H9 (cell line): Measurements from ENCODE around the gene GPR12. TPM values are rescaled to one million over a fixed set of nuclear protein-coding genes. Genes with fewer than 3 reads are reported as not detected.

Experiments
- DNase-seq: peaks from one replicate; pipeline ENCODE4 v3.0.0-alpha.2; 2017
- H2AFZ ChIP-seq: one replicate; pipeline ENCODE4 v1.6.1; 2013; ENCODE audit warnings: mild to moderate bottlenecking, low read length, control low read depth, moderate library complexity
- H2AK5ac ChIP-seq: 2 replicates; pipeline ENCODE4 v1.6.1; 2013; ENCODE audit warnings: low read length, control low read depth, mixed read lengths; ENCODE audit not compliant: insufficient read length
- H2BK120ac ChIP-seq: one replicate; pipeline ENCODE4 v1.6.1; 2013; ENCODE audit warnings: low read depth, mild to moderate bottlenecking, low read length, control low read depth, inconsistent platforms; ENCODE audit not compliant: poor library complexity, severe bottlenecking
- H2BK12ac ChIP-seq: 2 replicates; pipeline ENCODE4 v1.6.1; 2013; ENCODE audit warnings: low read length, control low read depth, mixed read lengths, low read depth; ENCODE audit not compliant: insufficient read length
- H2BK15ac ChIP-seq: 2 replicates; pipeline ENCODE4 v1.6.1; 2013; ENCODE audit warnings: low read depth, low read length, control low read depth
- H2BK20ac ChIP-seq: one replicate; pipeline ENCODE4 v1.6.1; 2013; ENCODE audit warnings: low read depth, mild to moderate bottlenecking, low read length, control low read depth, inconsistent platforms; ENCODE audit not compliant: poor library complexity, severe bottlenecking
- H2BK5ac ChIP-seq: 2 replicates; pipeline ENCODE4 v1.6.1; 2013; ENCODE audit warnings: low read length, control low read depth, mixed read lengths; ENCODE audit not compliant: insufficient read length
- H3K14ac ChIP-seq: 2 replicates; pipeline ENCODE4 v1.6.1; 2013; ENCODE audit warnings: low read length, control low read depth; ENCODE audit not compliant: insufficient read depth
- H3K18ac ChIP-seq: 2 replicates; pipeline ENCODE4 v1.6.1; 2013; ENCODE audit warnings: low read depth, mild to moderate bottlenecking, mixed read lengths, low read length, control low read depth; ENCODE audit not compliant: insufficient read length
- H3K23ac ChIP-seq: 2 replicates; pipeline ENCODE4 v1.6.1; 2013; ENCODE audit warnings: low read length, control low read depth, mixed read lengths, low read depth; ENCODE audit not compliant: insufficient read length
- H3K23me2 ChIP-seq: 2 replicates; pipeline ENCODE4 v1.6.1; 2013; ENCODE audit warnings: low read depth, mild to moderate bottlenecking, mixed read lengths, low read length, control low read depth; ENCODE audit not compliant: insufficient read length, poor library complexity, severe bottlenecking
- H3K27ac ChIP-seq: 2 replicates; pipeline ENCODE4 v1.5.1; 2013; ENCODE audit warnings: low read length, control low read depth, mixed read lengths, low read depth; ENCODE audit not compliant: insufficient read length
- H3K27me3 ChIP-seq: 2 replicates; pipeline ENCODE4 v1.6.1; 2013; ENCODE audit warnings: low read length, control low read depth, inconsistent platforms; ENCODE audit not compliant: insufficient read depth
- H3K4ac ChIP-seq: 2 replicates; pipeline ENCODE4 v1.6.1; 2013; ENCODE audit warnings: low read depth, mild to moderate bottlenecking, control low read depth, inconsistent platforms, low read length, moderate library complexity
- H3K4me1 ChIP-seq: 2 replicates; pipeline ENCODE4 v1.6.1; 2013; ENCODE audit warnings: low read length, control low read depth, inconsistent platforms; ENCODE audit not compliant: insufficient read depth
- H3K4me2 ChIP-seq: 2 replicates; pipeline ENCODE4 v1.6.1; 2013; ENCODE audit warnings: low read length, control low read depth, mixed read lengths; ENCODE audit not compliant: insufficient read length, insufficient read depth
- H3K56ac ChIP-seq: 2 replicates; pipeline ENCODE4 v1.6.1; 2013; ENCODE audit warnings: low read depth, mild to moderate bottlenecking, mixed read lengths, low read length, control low read depth; ENCODE audit not compliant: insufficient read length
- H3K79me1 ChIP-seq: 2 replicates; pipeline ENCODE4 v1.6.1; 2013; ENCODE audit warnings: low read depth, mild to moderate bottlenecking, moderate library complexity, low read length, control low read depth, inconsistent platforms; ENCODE audit not compliant: insufficient read depth, poor library complexity, severe bottlenecking
- H3K79me2 ChIP-seq: 2 replicates; pipeline ENCODE4 v1.6.1; 2013; ENCODE audit warnings: low read length, control low read depth, inconsistent platforms; ENCODE audit not compliant: insufficient read depth
- H3K9ac ChIP-seq: 2 replicates; pipeline ENCODE4 v1.6.1; 2013; ENCODE audit warnings: low read length, control low read depth, mixed read lengths; ENCODE audit not compliant: insufficient read length; ENCODE audit errors: extremely low read depth
- H3K9me3 ChIP-seq: one replicate; pipeline ENCODE4 v1.6.1; 2013; ENCODE audit warnings: low read depth, low read length, inconsistent platforms; ENCODE audit not compliant: control insufficient read depth
- H3T11ph ChIP-seq: one replicate; pipeline ENCODE4 v1.6.1; 2013; ENCODE audit warnings: mild to moderate bottlenecking, low read length, control low read depth, inconsistent platforms
- H4K20me1 ChIP-seq: one replicate; pipeline ENCODE4 v1.6.1; 2013; ENCODE audit not compliant: control insufficient read depth, insufficient read length, insufficient read depth
- H4K5ac ChIP-seq: 2 replicates; pipeline ENCODE4 v1.6.1; 2013; ENCODE audit warnings: low read depth, mild to moderate bottlenecking, mixed read lengths, low read length, control low read depth; ENCODE audit not compliant: insufficient read length
- H4K8ac ChIP-seq: replicated peaks from 2 replicates; pipeline ENCODE4 v1.6.1; 2013; ENCODE audit warnings: low read length, control low read depth, mixed read lengths, low read depth; ENCODE audit not compliant: insufficient read length
- H4K91ac ChIP-seq: 2 replicates; pipeline ENCODE4 v1.6.1; 2013; ENCODE audit warnings: low read depth, mild to moderate bottlenecking, moderate library complexity, mixed read lengths, low read length, control low read depth; ENCODE audit not compliant: insufficient read length
- H3K27ac Mint-ChIP-seq, 3 experiments: 2 replicates in 2 of 3; 3 replicates in 1 of 3; pipeline ENCODE4 v1.8.0; 2020 to 2021; ENCODE audit warnings: mixed read lengths in 3 of 3, mild to moderate bottlenecking in 1 of 3, moderate library complexity in 1 of 3
- H3K27me3 Mint-ChIP-seq: 2 replicates; pipeline ENCODE4 v1.8.0; 2021; ENCODE audit warnings: low read depth, mild to moderate bottlenecking, moderate library complexity, mixed read lengths
- H3K36me3 Mint-ChIP-seq, 3 experiments: 2 replicates in 2 of 3; 3 replicates in 1 of 3; pipeline ENCODE4 v1.8.0; 2020 to 2021; ENCODE audit warnings: low read depth in 3 of 3, mixed read lengths in 3 of 3; ENCODE audit not compliant: insufficient read depth in 1 of 3
- H3K4me1 Mint-ChIP-seq, 2 experiments: 2 replicates each; pipeline ENCODE4 v1.8.0; 2020; ENCODE audit warnings: mixed read lengths in 2 of 2
- H3K4me3 Mint-ChIP-seq, 2 experiments: 2 replicates in 1 of 2; 3 replicates in 1 of 2; pipeline ENCODE4 v1.8.0; 2020 to 2021; ENCODE audit warnings: mild to moderate bottlenecking in 2 of 2, mixed read lengths in 2 of 2, moderate library complexity in 1 of 2
- H3K9me3 Mint-ChIP-seq, 2 experiments: 2 replicates in 1 of 2; 3 replicates in 1 of 2; pipeline ENCODE4 v1.8.0; 2020; ENCODE audit warnings: mild to moderate bottlenecking in 2 of 2, mixed read lengths in 2 of 2, moderate library complexity in 1 of 2
- CTCF ChIP-seq: fragments of 200-600 bp; sonication (generic); conservative IDR thresholded peaks from 3 replicates; pipeline ENCODE4 v1.8.0; 2021; ENCODE audit warnings: antibody characterized with exemption, mild to moderate bottlenecking
- WGBS: extraction: QIAGEN DNeasy Blood & Tissue Kit; methylation state at CpG from one replicate; pipeline ENCODE4 v1.1.7; 2013; ENCODE audit warnings: missing lambda C conversion rate, low lambda C conversion rate, mixed read lengths; ENCODE audit not compliant: insufficient read length; ENCODE audit errors: extremely low coverage; 5-methylcytosine and 5-hydroxymethylcytosine counted together
- total RNA-seq: library from RNA; stranded (reverse); gene quantifications from 2 replicates; pipeline ENCODE4 v1.2.1, GENCODE V29; 2021

GPR12 gene
- total RNA-seq, 1 experiment from 2014 or later, result not detected

- WGBS, result no CpG with 5 or more reads among the region's 4 CpGs
- Histone ChIP-seq H3K4me1 (no peaks in the 10 kb centered on the region), H3K9ac (no peak overlapping the region), H3K27ac (no peak overlapping the region), H3K27me3 (peaks cover 32% of the 10 kb centered on the region), H2BK5ac (no peak overlapping the region), H3K9me3 (no peaks in the 10 kb centered on the region), H3K79me2 (no peaks in the 10 kb centered on the region), H2AFZ (no peak overlapping the region), H2BK120ac (no peak overlapping the region), H4K91ac (no peak overlapping the region), H3K79me1 (no peaks in the 10 kb centered on the region), H2AK5ac (no peak overlapping the region), H3T11ph (no peak overlapping the region), H4K20me1 (no peaks in the 10 kb centered on the region), H2BK15ac (no peak overlapping the region), H3K23me2 (peaks cover 6% of the 10 kb centered on the region), H2BK12ac (no peak overlapping the region), H3K56ac (no peak overlapping the region), H3K18ac (no peak overlapping the region), H4K5ac (no peak overlapping the region), H3K23ac (no peak overlapping the region), H2BK20ac (no peak overlapping the region), H3K4ac (no peak overlapping the region), H3K4me2 (no peak overlapping the region), H3K14ac (no peak overlapping the region), H4K8ac (no peak overlapping the region)
- H3K9me3 Mint-ChIP-seq, result no peaks in the 10 kb centered on the region; a peak in 1 of 5 replicates
- no peak overlapping the region for H3K4me3 Mint-ChIP-seq
- no peak overlapping the region for H3K27ac Mint-ChIP-seq
- no peak for TF ChIP-seq CTCF
- no peaks in the 10 kb centered on the region; a peak in 1 of 7 replicates for H3K36me3 Mint-ChIP-seq
- no peak for DNase-seq
- peaks cover 15 to 20% of the 10 kb centered on the region in 2 experiments for H3K4me1 Mint-ChIP-seq
- peaks cover 71% of the 10 kb centered on the region for H3K27me3 Mint-ChIP-seq
Measured at GRCh38 chr13:26762745-26763345, 2.3 kb upstream of the GPR12 start.
